OCI-LY3 (cell line): Measurements from ENCODE around the gene CACNG1.

Experiments used
- H2AFZ ChIP-seq: fragments of 200-600, 300-600 bp; shearing (Covaris generic); 2 replicates; pipeline ENCODE4 v1.6.0; 2014; ENCODE audit warnings: antibody characterized with exemption, low read depth, low read length
- H3K27ac ChIP-seq: fragments of 200-600, 300-600 bp; sonication (generic); 2 replicates; pipeline ENCODE4 v1.5.1; 2014; ENCODE audit warnings: mild to moderate bottlenecking, low read length, moderate library complexity, mixed read lengths
- H3K27me3 ChIP-seq: fragments of 200-600, 300-600 bp; sonication (generic); 2 replicates; pipeline ENCODE4 v1.6.1; 2014; ENCODE audit warnings: low read depth, low read length, mixed read lengths
- H3K36me3 ChIP-seq: fragments of 200-600, 300-600 bp; sonication (generic); replicated peaks from 2 replicates; pipeline ENCODE3; 2014; ENCODE audit warnings: low read depth, low read length, mixed read lengths
- H3K4me1 ChIP-seq: fragments of 300-600, 200-600 bp; sonication (generic); 2 replicates; pipeline ENCODE4 v1.6.1; 2014; ENCODE audit warnings: low read length, mixed read lengths
- H3K4me2 ChIP-seq: fragments of 200-600, 300-600 bp; sonication (generic); 2 replicates; pipeline ENCODE4 v1.6.1; 2014; ENCODE audit warnings: low read length, mixed read lengths
- H3K4me3 ChIP-seq: fragments of 300-600, 200-600 bp; sonication (generic); 2 replicates; pipeline ENCODE4 v1.5.1; 2014; ENCODE audit warnings: antibody characterized with exemption, mild to moderate bottlenecking, low read length, moderate library complexity
- H3K79me2 ChIP-seq: fragments of 300-600, 200-600 bp; shearing (Covaris generic); 2 replicates; pipeline ENCODE4 v1.6.1; 2014; ENCODE audit warnings: mild to moderate bottlenecking, low read length, mixed read lengths
- H3K9ac ChIP-seq: fragments of 300-600, 200-600 bp; shearing (Covaris generic); 2 replicates; pipeline ENCODE4 v1.6.0; 2014; ENCODE audit warnings: mild to moderate bottlenecking, low read length, moderate library complexity
- H3K9me3 ChIP-seq: fragments of 200-600, 300-600 bp; shearing (Covaris generic); 2 replicates; pipeline ENCODE4 v1.6.1; 2014; ENCODE audit warnings: low read length, mixed read lengths; ENCODE audit not compliant: insufficient read depth
- H4K20me1 ChIP-seq: fragments of 200-600, 300-600 bp; sonication (generic); 2 replicates; pipeline ENCODE4 v1.6.1; 2016; ENCODE audit warnings: low read length, mixed read lengths; ENCODE audit not compliant: insufficient read depth
- EZH2phosphoT487 ChIP-seq: fragments of 200-600 bp; shearing (Covaris generic); IDR thresholded peaks from 2 replicates; pipeline ENCODE4 v1.6.1; 2018; ENCODE audit warnings: antibody characterized with exemption, mixed run types, low read depth
- TF ChIP-seq, protein P1 (sequence below): fragments of 200-600, 300-600 bp; sonication (generic); IDR thresholded peaks from 2 replicates; pipeline ENCODE4 v1.5.1; 2014; ENCODE audit warnings: antibody characterized with exemption, low read length, low read depth

Gene CACNG1

DNA sequence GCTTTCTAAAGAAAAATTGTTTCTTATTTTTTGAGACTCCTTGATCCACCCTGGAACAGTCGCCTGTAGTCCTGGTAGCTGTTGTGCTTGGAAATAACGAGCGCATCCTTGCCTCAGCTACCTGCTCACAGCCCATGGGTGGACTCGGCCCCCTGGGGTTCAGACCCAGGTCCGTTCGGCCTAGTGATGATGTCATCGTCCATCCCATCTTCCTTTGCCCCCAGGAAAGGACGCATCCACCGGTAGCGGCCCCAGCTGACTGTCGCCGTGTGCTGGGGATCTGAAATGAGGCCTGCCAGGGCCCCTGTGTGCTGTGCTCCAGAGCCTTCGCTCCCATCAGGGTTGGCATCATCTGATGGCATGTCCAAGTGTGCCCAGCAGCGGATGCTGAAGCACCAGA, 12.0 kb upstream of the CACNG1 start:
- no peak overlapping the region for H3K4me2 ChIP-seq
- no peaks in the 10 kb centered on the region for H3K36me3 ChIP-seq
- TF ChIP-seq EZH2phosphoT487 = no peak
- TF ChIP-seq, protein P1, sequence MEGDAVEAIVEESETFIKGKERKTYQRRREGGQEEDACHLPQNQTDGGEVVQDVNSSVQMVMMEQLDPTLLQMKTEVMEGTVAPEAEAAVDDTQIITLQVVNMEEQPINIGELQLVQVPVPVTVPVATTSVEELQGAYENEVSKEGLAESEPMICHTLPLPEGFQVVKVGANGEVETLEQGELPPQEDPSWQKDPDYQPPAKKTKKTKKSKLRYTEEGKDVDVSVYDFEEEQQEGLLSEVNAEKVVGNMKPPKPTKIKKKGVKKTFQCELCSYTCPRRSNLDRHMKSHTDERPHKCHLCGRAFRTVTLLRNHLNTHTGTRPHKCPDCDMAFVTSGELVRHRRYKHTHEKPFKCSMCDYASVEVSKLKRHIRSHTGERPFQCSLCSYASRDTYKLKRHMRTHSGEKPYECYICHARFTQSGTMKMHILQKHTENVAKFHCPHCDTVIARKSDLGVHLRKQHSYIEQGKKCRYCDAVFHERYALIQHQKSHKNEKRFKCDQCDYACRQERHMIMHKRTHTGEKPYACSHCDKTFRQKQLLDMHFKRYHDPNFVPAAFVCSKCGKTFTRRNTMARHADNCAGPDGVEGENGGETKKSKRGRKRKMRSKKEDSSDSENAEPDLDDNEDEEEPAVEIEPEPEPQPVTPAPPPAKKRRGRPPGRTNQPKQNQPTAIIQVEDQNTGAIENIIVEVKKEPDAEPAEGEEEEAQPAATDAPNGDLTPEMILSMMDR = no peak
- H3K27ac ChIP-seq = no peak overlapping the region
- H3K27me3 ChIP-seq = no peaks in the 10 kb centered on the region
- H3K4me3 ChIP-seq = no peak overlapping the region
- H3K9me3 ChIP-seq = no peaks in the 10 kb centered on the region
- no peaks in the 10 kb centered on the region for H4K20me1 ChIP-seq
- H2AFZ ChIP-seq = no peak overlapping the region
- H3K9ac ChIP-seq = no peak overlapping the region
- no peaks in the 10 kb centered on the region for H3K79me2 ChIP-seq
- peaks cover 21% of the 10 kb centered on the region for H3K4me1 ChIP-seq

DNA sequence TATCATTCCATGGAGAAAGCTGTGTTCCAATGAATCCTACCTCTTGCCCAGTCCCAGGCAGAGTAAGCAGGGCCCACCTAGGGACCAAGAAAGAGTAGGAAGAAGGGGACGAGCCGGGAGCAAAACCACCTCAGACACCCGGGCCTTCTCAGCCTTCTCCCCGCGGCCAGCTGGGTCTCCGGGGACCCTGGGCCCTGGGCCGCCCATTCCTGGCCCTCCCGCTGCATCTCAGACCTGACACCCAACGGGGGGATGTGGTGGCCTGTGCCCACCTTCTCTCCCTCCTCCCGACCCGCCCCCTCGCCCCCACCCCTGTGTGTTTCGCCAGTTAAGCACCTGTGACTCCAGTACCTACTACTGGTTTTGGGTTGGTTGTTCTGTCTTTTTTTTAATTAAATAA, 11.4 kb upstream of the CACNG1 start:
- Histone ChIP-seq H3K27ac (no peak overlapping the region), H4K20me1 (no peaks in the 10 kb centered on the region), H2AFZ (no peak overlapping the region), H3K9ac (no peak overlapping the region), H3K9me3 (no peaks in the 10 kb centered on the region), H3K36me3 (no peaks in the 10 kb centered on the region), H3K4me3 (no peak overlapping the region), H3K4me2 (no peak overlapping the region), H3K4me1 (peaks cover 21% of the 10 kb centered on the region), H3K79me2 (no peaks in the 10 kb centered on the region), H3K27me3 (no peaks in the 10 kb centered on the region)
- TF ChIP-seq EZH2phosphoT487 = no peak
- TF ChIP-seq, protein P1 = no peak

DNA sequence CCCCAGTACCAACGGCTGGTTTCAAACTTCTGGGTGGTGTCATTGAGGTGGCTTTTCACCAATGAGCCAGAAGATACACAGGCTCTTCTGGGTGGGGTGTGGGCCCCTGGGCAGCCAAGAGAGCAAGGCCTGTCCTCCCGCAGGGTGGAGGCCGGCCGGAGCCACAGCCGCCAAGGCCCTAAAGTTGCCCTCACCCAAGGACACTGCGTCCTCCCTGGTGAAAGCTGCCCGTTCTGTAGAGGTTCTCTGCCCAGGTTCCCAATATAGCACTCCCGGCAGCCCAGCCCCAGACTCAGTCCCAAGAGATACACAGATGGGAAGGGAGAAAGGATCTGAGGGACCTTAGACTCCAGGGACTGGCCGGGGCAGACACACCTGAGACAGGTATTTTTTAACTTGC, 10.7 kb upstream of the CACNG1 start:
- Histone ChIP-seq H3K27me3 (no peaks in the 10 kb centered on the region), H3K79me2 (no peaks in the 10 kb centered on the region), H3K36me3 (no peaks in the 10 kb centered on the region), H3K4me1 (peaks cover 21% of the 10 kb centered on the region), H3K4me2 (no peak overlapping the region), H4K20me1 (no peaks in the 10 kb centered on the region), H3K27ac (no peak overlapping the region), H3K9ac (no peak overlapping the region), H3K9me3 (no peaks in the 10 kb centered on the region), H2AFZ (no peak overlapping the region), H3K4me3 (no peak overlapping the region)
- TF ChIP-seq, protein P1 = no peak
- TF ChIP-seq EZH2phosphoT487 = no peak

DNA sequence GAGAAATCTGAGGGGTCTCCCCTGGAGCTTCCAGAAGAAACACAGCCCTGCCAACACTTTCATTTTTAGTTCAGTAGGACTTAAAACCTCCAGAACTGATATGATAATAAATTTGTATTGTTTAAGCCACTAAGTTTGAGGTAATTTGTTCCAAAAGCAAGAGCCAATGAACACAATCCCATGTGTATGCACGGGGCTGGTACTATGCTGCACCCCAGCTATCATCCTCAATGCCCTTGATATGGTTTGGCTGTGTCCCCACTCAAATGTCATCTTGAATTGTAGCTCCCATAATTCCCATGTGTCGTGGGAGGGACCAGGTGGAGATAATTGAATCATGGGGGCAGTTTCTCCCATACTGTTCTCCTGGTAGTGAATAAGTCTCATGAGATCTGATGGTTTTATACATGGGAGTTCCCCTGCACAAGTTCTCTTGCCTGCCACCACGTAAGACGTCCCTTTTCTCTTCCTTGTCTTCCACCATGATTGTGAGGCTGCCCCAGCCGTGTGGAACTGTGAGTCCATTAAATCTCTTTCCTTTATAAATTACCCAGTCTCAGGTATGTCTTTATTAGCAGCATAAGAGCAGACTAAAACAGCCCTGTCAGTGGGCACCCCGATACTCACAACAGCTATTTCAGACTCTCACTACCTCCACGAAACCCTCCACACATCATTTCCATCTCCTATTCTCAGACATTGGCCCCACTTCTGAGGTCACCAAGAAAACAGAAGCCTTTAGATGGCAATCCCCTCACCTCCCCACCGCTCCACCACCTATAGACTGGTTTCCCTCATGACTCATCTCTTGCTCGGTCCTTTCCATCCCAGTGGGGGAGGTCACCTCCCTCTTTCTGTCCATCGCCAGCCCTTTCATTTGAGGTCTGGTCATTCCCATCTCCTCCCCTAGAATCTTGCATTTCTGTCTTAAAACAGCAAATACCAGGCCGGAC, 8.9 kb upstream of the CACNG1 start:
- no peak for TF ChIP-seq EZH2phosphoT487
- TF ChIP-seq, protein P1 = no peak
- H3K27ac ChIP-seq = peak overlapping the region; percentile 62
- H3K27me3 ChIP-seq = no peaks in the 10 kb centered on the region
- H3K4me1 ChIP-seq = peaks cover 21% of the 10 kb centered on the region
- H3K79me2 ChIP-seq = no peaks in the 10 kb centered on the region
- no peaks in the 10 kb centered on the region for H3K36me3 ChIP-seq
- H3K4me3 ChIP-seq = peak overlapping the region; percentile 36
- H4K20me1 ChIP-seq = no peaks in the 10 kb centered on the region
- peak overlapping the region; percentile 22 for H3K4me2 ChIP-seq
- H3K9me3 ChIP-seq = no peaks in the 10 kb centered on the region
- peak overlapping the region; percentile 19; the same call in 1 of the 2 replicates for H2AFZ ChIP-seq
- H3K9ac ChIP-seq = no peak overlapping the region; the same call in 1 of the 2 replicates
